ENCODE data around the gene TMEM232. TPM values are rescaled to one million over a fixed set of nuclear protein-coding genes. Genes with fewer than 3 reads are reported as not detected.

TMEM232 gene
- total and polyA plus RNA-seq, 8 donors = 1.2 to 8.8 (median 5.2) TPM; not detected in 3

GRCh38 chr5:110547495-110547894 is 179.0 kb downstream of the TMEM232 start:
- TF ChIP-seq CTCF (IDR thresholded peaks at IDR 0.05) = no peak
- no peak for TF ChIP-seq EP300 (IDR thresholded peaks at IDR 0.05)
- TF ChIP-seq POLR2A (IDR thresholded peaks at IDR 0.05) = no peak
- TF ChIP-seq POLR2AphosphoS5 (IDR thresholded peaks at IDR 0.05) = no peak
- intact Hi-C loops (cut with DNase I; ENCODE audit: low total_unique reads) = no loop called here
- Histone ChIP-seq H3K4me3 (no peak overlapping the region), H3K27me3 (no peaks in the 10 kb centered on the region), H3K4me1 (no peaks in the 10 kb centered on the region), H3K36me3 (no peaks in the 10 kb centered on the region), H3K9me3 (peaks cover 0 to 12% (median 0%) of the 10 kb centered on the region in 4 donors), H3K27ac (no peak overlapping the region)
- no peak for DNase-seq
- WGBS, 5 donors = 85 to 92% (median 87%) methylated on average over 4 of the region's 4 CpGs

GRCh38 chr5:110545716-110546115 is 180.8 kb downstream of the TMEM232 start:
- no peaks in the 10 kb centered on the region for H3K4me1 ChIP-seq
- intact Hi-C loops (cut with DNase I; ENCODE audit: low total_unique reads) = no loop called here
- DNase-seq = no peak
- no peaks in the 10 kb centered on the region for H3K9me3 ChIP-seq
- TF ChIP-seq POLR2AphosphoS5 (IDR thresholded peaks at IDR 0.05) = no peak
- no peak for TF ChIP-seq EP300 (IDR thresholded peaks at IDR 0.05)
- TF ChIP-seq CTCF (IDR thresholded peaks at IDR 0.05) = no peak
- TF ChIP-seq POLR2A (IDR thresholded peaks at IDR 0.05) = no peak
- no peaks in the 10 kb centered on the region for H3K27me3 ChIP-seq
- WGBS, 5 donors = 84 to 96% (median 92%) methylated on average over 1 of the region's 1 CpG
- no peaks in the 10 kb centered on the region for H3K36me3 ChIP-seq
- no peak overlapping the region for H3K27ac ChIP-seq
- no peak overlapping the region for H3K4me3 ChIP-seq

- Histone ChIP-seq H3K36me3 (no peaks in the 10 kb centered on the region), H3K4me1 (no peaks in the 10 kb centered on the region), H3K4me3 (no peak overlapping the region), H3K27me3 (no peaks in the 10 kb centered on the region), H3K27ac (no peak overlapping the region), H3K9me3 (no peaks in the 10 kb centered on the region)
- TF ChIP-seq POLR2AphosphoS5 (IDR thresholded peaks at IDR 0.05) (no peak), EP300 (IDR thresholded peaks at IDR 0.05) (no peak), CTCF (IDR thresholded peaks at IDR 0.05) (no peak), POLR2A (IDR thresholded peaks at IDR 0.05) (no peak)
- WGBS, 5 donors = 86 to 94% (median 93%) methylated on average over 1 of the region's 1 CpG
- intact Hi-C loops (cut with DNase I; ENCODE audit: low total_unique reads) = no loop called here
- DNase-seq = no peak
Measured at GRCh38 chr5:110544603-110545002, 181.9 kb downstream of the TMEM232 start.

DNA sequence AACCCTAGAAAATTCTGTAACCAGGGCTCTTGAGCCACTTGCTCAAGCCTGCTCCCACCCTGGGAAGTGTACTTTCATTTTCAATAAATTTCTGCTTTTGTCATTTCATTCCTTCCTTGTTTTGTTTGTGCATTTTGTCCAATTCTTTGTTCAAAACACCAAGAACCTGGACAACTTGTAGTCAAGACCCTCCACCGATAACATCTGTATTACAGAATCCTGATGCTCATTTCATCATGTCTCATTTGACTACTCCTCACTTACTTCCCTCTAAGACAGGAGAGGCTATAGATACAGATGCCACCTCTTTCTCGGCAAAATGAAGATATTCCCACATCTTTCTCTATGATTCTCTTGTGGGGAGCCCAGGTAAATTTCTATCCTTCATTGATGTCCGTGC is 183.5 kb downstream of the TMEM232 start:
- Histone ChIP-seq H3K36me3 (no peaks in the 10 kb centered on the region), H3K27ac (no peak overlapping the region), H3K4me1 (no peaks in the 10 kb centered on the region), H3K9me3 (no peaks in the 10 kb centered on the region), H3K4me3 (no peak overlapping the region), H3K27me3 (no peaks in the 10 kb centered on the region)
- TF ChIP-seq EP300 (IDR thresholded peaks at IDR 0.05) (no peak), POLR2A (IDR thresholded peaks at IDR 0.05) (no peak), CTCF (IDR thresholded peaks at IDR 0.05) (no peak), POLR2AphosphoS5 (IDR thresholded peaks at IDR 0.05) (no peak)
- intact Hi-C loops (cut with DNase I; ENCODE audit: low total_unique reads) = no loop called here
- WGBS, 5 donors = 82 to 93% (median 87%) methylated on average over 3 of the region's 3 CpGs
- no peak for DNase-seq

Measured in stomach (tissue), 9 donors.